ENCODE results near the gene SPN. TPM values are rescaled to one million over a fixed set of nuclear protein-coding genes. Genes with fewer than 3 reads are reported as not detected.
"Not testable (repeated sequence)": the region's sequence is repeated elsewhere in the genome, so short reads cannot be mapped to it uniquely, and the experiment has no call there.

The SPN gene
- polyA plus RNA-seq, 1 donor (not counting 4 experiments of a cell fraction or from before 2014, with no cell fraction given) = 0.07 TPM

DNA sequence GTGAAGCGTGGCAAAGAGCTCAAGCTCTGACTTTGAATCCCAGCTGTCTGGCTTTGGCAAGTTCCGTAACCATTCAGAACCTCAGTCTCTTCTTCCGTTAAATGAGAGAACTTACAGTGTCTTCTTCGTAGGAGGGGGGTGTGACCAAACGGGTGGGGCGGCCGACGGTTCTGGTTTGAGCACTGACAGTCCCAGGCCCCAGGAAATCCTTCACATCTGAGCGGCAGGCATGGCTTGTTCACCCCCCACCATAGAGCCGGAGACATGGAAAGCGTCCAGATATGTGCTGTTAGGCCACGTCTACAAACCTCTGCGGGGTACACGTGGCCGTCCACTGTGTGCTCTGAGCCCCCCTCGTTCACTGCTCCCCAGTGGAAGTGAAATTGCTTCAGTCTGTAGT is 27.1 kb upstream of the SPN start:
- H3K9me3 ChIP-seq (ENCODE audit: control insufficient read depth, low read depth, low read length); H3K36me3 ChIP-seq (ENCODE audit: control insufficient read depth in 2 of 2, extremely low read depth in 1 of 2, insufficient read depth in 2 of 2, low read length in 2 of 2); H3K27me3 ChIP-seq (ENCODE audit: control insufficient read depth, extremely low read depth, insufficient read depth, low read length); H3K9ac ChIP-seq (ENCODE audit: control insufficient read depth, extremely low read depth, insufficient read depth, low read length); dilution Hi-C loops (cut with MboI; ENCODE audit: extremely low pct_ligation_motif_present, low sequenced_read_pairs); FAIRE-seq; H3K4me2 ChIP-seq (ENCODE audit: control insufficient read depth, extremely low read depth, insufficient read depth, low read depth, low read length); H3K79me2 ChIP-seq (ENCODE audit: control insufficient read depth, insufficient read depth, low read length); H3K27ac ChIP-seq (ENCODE audit: control insufficient read depth, insufficient read depth, low read length); DNase-seq (ENCODE audit: low read depth, low spot score); H3K4me1 ChIP-seq (ENCODE audit: control insufficient read depth, extremely low read depth, insufficient read depth, low read length); H2AFZ ChIP-seq (ENCODE audit: control insufficient read depth, low read length); H4K20me1 ChIP-seq (ENCODE audit: control insufficient read depth, extremely low read depth, insufficient read depth, low read length); H3K4me3 ChIP-seq (ENCODE audit: control insufficient read depth in 2 of 3, extremely low read depth in 1 of 3, insufficient read depth in 2 of 3, low read depth in 1 of 3, low read length in 3 of 3); H3K9me1 ChIP-seq (ENCODE audit: control insufficient read depth, extremely low read depth, insufficient read depth, low read length): not testable (repeated sequence)

DNA sequence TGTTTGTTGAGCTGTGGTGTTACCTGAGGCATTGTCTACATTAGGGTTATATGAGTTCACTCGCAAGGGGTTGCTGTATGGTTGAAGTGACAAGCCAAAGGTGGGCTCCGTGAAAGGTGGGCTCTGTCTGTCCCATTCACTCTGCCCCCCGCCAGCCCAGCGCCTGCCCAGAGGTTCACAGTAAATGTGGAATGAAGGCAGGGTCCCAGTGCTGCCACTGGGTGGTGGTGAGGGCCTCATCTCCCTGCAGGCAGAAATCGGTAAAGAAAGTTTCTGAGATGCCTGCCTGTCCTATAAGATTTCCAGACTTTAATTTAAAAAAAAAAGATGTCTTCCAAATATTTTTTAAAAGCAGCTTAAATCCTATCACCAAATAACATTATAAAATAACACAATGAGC is 26.7 kb upstream of the SPN start:
- not testable (repeated sequence) for FAIRE-seq

DNA sequence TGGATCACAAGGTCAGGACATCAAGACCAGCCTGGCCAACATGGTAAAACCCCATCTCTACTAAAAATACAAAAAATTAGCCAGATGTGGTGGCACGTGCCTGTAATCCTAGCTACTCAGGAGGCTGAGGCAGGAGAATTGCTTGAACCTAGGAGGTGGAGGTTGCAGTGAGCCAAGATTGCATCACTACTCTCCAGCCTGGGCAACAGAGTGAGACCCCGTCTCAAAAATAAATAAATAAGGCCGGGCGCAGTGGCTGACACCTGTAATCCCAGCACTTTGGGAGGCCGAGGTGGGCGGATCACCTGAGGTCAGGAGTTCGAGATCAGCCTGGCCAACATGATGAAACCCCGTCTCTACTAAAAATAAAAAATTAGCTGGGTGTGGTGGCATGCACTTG is 24.3 kb upstream of the SPN start:
- H3K9me1 ChIP-seq (ENCODE audit: control insufficient read depth, extremely low read depth, insufficient read depth, low read length); H3K27me3 ChIP-seq (ENCODE audit: control insufficient read depth, extremely low read depth, insufficient read depth, low read length); DNase-seq (ENCODE audit: low read depth, low spot score); H2AFZ ChIP-seq (ENCODE audit: control insufficient read depth, low read length); H3K4me2 ChIP-seq (ENCODE audit: control insufficient read depth, extremely low read depth, insufficient read depth, low read depth, low read length); H3K79me2 ChIP-seq (ENCODE audit: control insufficient read depth, insufficient read depth, low read length); dilution Hi-C loops (cut with MboI; ENCODE audit: extremely low pct_ligation_motif_present, low sequenced_read_pairs); H3K9ac ChIP-seq (ENCODE audit: control insufficient read depth, extremely low read depth, insufficient read depth, low read length); FAIRE-seq; H4K20me1 ChIP-seq (ENCODE audit: control insufficient read depth, extremely low read depth, insufficient read depth, low read length); H3K27ac ChIP-seq (ENCODE audit: control insufficient read depth, insufficient read depth, low read length); H3K4me3 ChIP-seq (ENCODE audit: control insufficient read depth in 2 of 3, extremely low read depth in 1 of 3, insufficient read depth in 2 of 3, low read depth in 1 of 3, low read length in 3 of 3); H3K9me3 ChIP-seq (ENCODE audit: control insufficient read depth, low read depth, low read length); H3K36me3 ChIP-seq (ENCODE audit: control insufficient read depth in 2 of 2, extremely low read depth in 1 of 2, insufficient read depth in 2 of 2, low read length in 2 of 2); H3K4me1 ChIP-seq (ENCODE audit: control insufficient read depth, extremely low read depth, insufficient read depth, low read length): not testable (repeated sequence)

More for the DNA sequence above, 26.7 kb upstream of the SPN start:
- H3K4me2 ChIP-seq (ENCODE audit: control insufficient read depth, extremely low read depth, insufficient read depth, low read depth, low read length); H3K27me3 ChIP-seq (ENCODE audit: control insufficient read depth, extremely low read depth, insufficient read depth, low read length); H3K9ac ChIP-seq (ENCODE audit: control insufficient read depth, extremely low read depth, insufficient read depth, low read length); H3K27ac ChIP-seq (ENCODE audit: control insufficient read depth, insufficient read depth, low read length); DNase-seq (ENCODE audit: low read depth, low spot score); H3K9me3 ChIP-seq (ENCODE audit: control insufficient read depth, low read depth, low read length); H3K9me1 ChIP-seq (ENCODE audit: control insufficient read depth, extremely low read depth, insufficient read depth, low read length); H2AFZ ChIP-seq (ENCODE audit: control insufficient read depth, low read length); H3K4me1 ChIP-seq (ENCODE audit: control insufficient read depth, extremely low read depth, insufficient read depth, low read length); H4K20me1 ChIP-seq (ENCODE audit: control insufficient read depth, extremely low read depth, insufficient read depth, low read length); H3K79me2 ChIP-seq (ENCODE audit: control insufficient read depth, insufficient read depth, low read length); H3K36me3 ChIP-seq (ENCODE audit: control insufficient read depth in 2 of 2, extremely low read depth in 1 of 2, insufficient read depth in 2 of 2, low read length in 2 of 2); dilution Hi-C loops (cut with MboI; ENCODE audit: extremely low pct_ligation_motif_present, low sequenced_read_pairs); H3K4me3 ChIP-seq (ENCODE audit: control insufficient read depth in 2 of 3, extremely low read depth in 1 of 3, insufficient read depth in 2 of 3, low read depth in 1 of 3, low read length in 3 of 3): not testable (repeated sequence)
